ENCODE data around the gene AGMO.
"Not testable (repeated sequence)": the region's sequence is repeated elsewhere in the genome, so short reads cannot be mapped to it uniquely, and the experiment has no call there.

AGMO gene

GRCh38 chr7:15554744-15555143 lies 7.1 kb downstream of the AGMO start:
- H3K4me3 Mint-ChIP-seq = no peak overlapping the region
- H3K27me3 Mint-ChIP-seq (ENCODE audit: low read depth) = no peaks in the 10 kb centered on the region
- H3K9me3 Mint-ChIP-seq = no peaks in the 10 kb centered on the region
- no peak for TF ChIP-seq CTCF (IDR thresholded peaks at IDR 0.05; ENCODE audit: unreplicated experiment in 3 of 3)
- peaks cover 11% of the 10 kb centered on the region for H3K4me1 Mint-ChIP-seq
- H3K36me3 Mint-ChIP-seq (ENCODE audit: low read depth) = no peaks in the 10 kb centered on the region
- H3K27ac Mint-ChIP-seq = no peak overlapping the region

GRCh38 chr7:15554081-15554480 lies 7.7 kb downstream of the AGMO start:
- Mint-ChIP-seq H3K27me3 (ENCODE audit: low read depth) (no peaks in the 10 kb centered on the region), H3K4me1 (peaks cover 11% of the 10 kb centered on the region)

GRCh38 chr7:15547320-15547719 lies 14.5 kb downstream of the AGMO start:
- H3K27me3 Mint-ChIP-seq (ENCODE audit: low read depth); H3K9me3 Mint-ChIP-seq; H3K4me1 Mint-ChIP-seq; H3K36me3 Mint-ChIP-seq (ENCODE audit: low read depth): not testable (repeated sequence)
- H3K27ac Mint-ChIP-seq = peak overlapping the region in 2 of 3 experiments; percentile 40 to 44
- H3K4me3 Mint-ChIP-seq = peak overlapping the region; percentile 61 to 83 (median 77)

More at GRCh38 chr7:15554081-15554480, 7.7 kb downstream of the AGMO start:
- Mint-ChIP-seq H3K4me3 (no peak overlapping the region), H3K9me3 (no peaks in the 10 kb centered on the region), H3K27ac (no peak overlapping the region), H3K36me3 (ENCODE audit: low read depth) (no peaks in the 10 kb centered on the region)
- no peak for TF ChIP-seq CTCF (IDR thresholded peaks at IDR 0.05; ENCODE audit: unreplicated experiment in 3 of 3)

- no peaks in the 10 kb centered on the region for H3K27me3 Mint-ChIP-seq (ENCODE audit: low read depth)
- H3K36me3 Mint-ChIP-seq (ENCODE audit: low read depth) = no peaks in the 10 kb centered on the region
- H3K27ac Mint-ChIP-seq = no peak overlapping the region
- no peak for TF ChIP-seq CTCF (IDR thresholded peaks at IDR 0.05; ENCODE audit: unreplicated experiment in 3 of 3)
- H3K4me3 Mint-ChIP-seq = peak overlapping the region in 1 of 3 experiments; percentile 30
- peaks cover 6% of the 10 kb centered on the region for H3K9me3 Mint-ChIP-seq
- H3K4me1 Mint-ChIP-seq = no peaks in the 10 kb centered on the region
Observed at GRCh38 chr7:15546272-15546792, 15.5 kb downstream of the AGMO start.

GRCh38 chr7:15544050-15544449 lies 17.8 kb downstream of the AGMO start:
- no peak for TF ChIP-seq CTCF (IDR thresholded peaks at IDR 0.05; ENCODE audit: unreplicated experiment in 3 of 3)
- no peak overlapping the region for H3K27ac Mint-ChIP-seq
- H3K27me3 Mint-ChIP-seq (ENCODE audit: low read depth) = no peaks in the 10 kb centered on the region
- H3K36me3 Mint-ChIP-seq (ENCODE audit: low read depth) = no peaks in the 10 kb centered on the region
- H3K9me3 Mint-ChIP-seq = peaks cover 13% of the 10 kb centered on the region
- H3K4me1 Mint-ChIP-seq = no peaks in the 10 kb centered on the region
- H3K4me3 Mint-ChIP-seq = no peak overlapping the region

- Mint-ChIP-seq H3K9me3 (peaks cover 13% of the 10 kb centered on the region), H3K4me1 (no peaks in the 10 kb centered on the region), H3K4me3 (no peak overlapping the region), H3K27ac (no peak overlapping the region), H3K27me3 (ENCODE audit: low read depth) (no peaks in the 10 kb centered on the region), H3K36me3 (ENCODE audit: low read depth) (no peaks in the 10 kb centered on the region)
- TF ChIP-seq CTCF (IDR thresholded peaks at IDR 0.05; ENCODE audit: unreplicated experiment in 3 of 3) = no peak
Observed at GRCh38 chr7:15543256-15543655, 18.6 kb downstream of the AGMO start.
